Activated T-helper 17 cell treated with anti-CD3 and anti-CD28 coated beads, Interleukin-2, amount 50 U/mL, for 72 hours (primary cell): ENCODE measurements around the gene GPR55. TPM values are rescaled to one million over a fixed set of nuclear protein-coding genes. Genes with fewer than 3 reads are reported as not detected.

Experiments used
- ATAC-seq: fragments of 150-1000 bp; cut with Tn5 transposase; replicated peaks from 2 replicates; pipeline ENCODE4 v1.10.0; 2021; ENCODE audit warnings: mild to moderate bottlenecking, moderate library complexity
- H3K27ac Mint-ChIP-seq: one replicate; pipeline ENCODE4 v1.8.0; 2022; ENCODE audit warnings: mixed read lengths
- H3K27me3 Mint-ChIP-seq: one replicate; pipeline ENCODE4 v1.8.0; 2022; ENCODE audit warnings: mixed read lengths
- H3K36me3 Mint-ChIP-seq: one replicate; pipeline ENCODE4 v1.8.0; 2022; ENCODE audit warnings: low read depth, mild to moderate bottlenecking, mixed read lengths
- H3K4me1 Mint-ChIP-seq: one replicate; pipeline ENCODE4 v1.8.0; 2022; ENCODE audit warnings: mixed read lengths
- H3K4me3 Mint-ChIP-seq: one replicate; pipeline ENCODE4 v1.8.0; 2022; ENCODE audit warnings: mild to moderate bottlenecking, mixed read lengths
- H3K9me3 Mint-ChIP-seq: one replicate; pipeline ENCODE4 v1.8.0; 2022; ENCODE audit warnings: mixed read lengths
- total RNA-seq, 2 donors: library from RNA; stranded (reverse); gene quantifications; one replicate each; pipeline ENCODE4 v1.2.3, GENCODE V29; 2022

The GPR55 gene
- total RNA-seq, 2 donors from 2014 or later: 11.1 to 19.9 TPM

DNA sequence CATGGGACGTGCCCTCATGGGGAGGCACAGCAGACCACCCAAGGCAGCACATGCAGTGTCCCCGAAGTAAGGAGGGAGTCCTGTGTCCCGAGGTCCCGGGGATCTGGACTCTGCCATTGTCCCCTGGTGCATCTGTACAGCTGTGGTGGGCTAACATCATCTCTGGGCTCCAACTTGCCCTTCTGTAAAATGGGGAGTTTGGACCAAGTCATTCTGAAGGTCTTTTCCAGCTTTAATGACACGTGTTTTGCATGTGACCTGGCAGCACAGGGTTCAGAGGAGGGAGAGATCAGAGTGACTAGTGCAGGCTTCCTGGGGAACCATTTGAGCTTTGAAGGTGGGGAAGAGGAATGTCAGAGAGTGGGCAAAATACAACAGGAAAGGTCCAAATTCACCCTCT is 38.8 kb downstream of the GPR55 start:
- H3K27me3 Mint-ChIP-seq: peaks cover 12% of the 10 kb centered on the region
- H3K4me3 Mint-ChIP-seq: no peak overlapping the region
- no peaks in the 10 kb centered on the region for H3K9me3 Mint-ChIP-seq
- H3K4me1 Mint-ChIP-seq: no peaks in the 10 kb centered on the region
- no peaks in the 10 kb centered on the region for H3K36me3 Mint-ChIP-seq
- no peak overlapping the region for H3K27ac Mint-ChIP-seq
- no peak for ATAC-seq

GRCh38 chr2:230885463-230886130 is 39.4 kb downstream of the GPR55 start:
- H3K9me3 Mint-ChIP-seq: no peaks in the 10 kb centered on the region
- H3K36me3 Mint-ChIP-seq: no peaks in the 10 kb centered on the region
- peaks cover 12% of the 10 kb centered on the region for H3K27me3 Mint-ChIP-seq
- no peaks in the 10 kb centered on the region for H3K4me1 Mint-ChIP-seq
- no peak overlapping the region for H3K4me3 Mint-ChIP-seq
- ATAC-seq: no peak
- no peak overlapping the region for H3K27ac Mint-ChIP-seq

DNA sequence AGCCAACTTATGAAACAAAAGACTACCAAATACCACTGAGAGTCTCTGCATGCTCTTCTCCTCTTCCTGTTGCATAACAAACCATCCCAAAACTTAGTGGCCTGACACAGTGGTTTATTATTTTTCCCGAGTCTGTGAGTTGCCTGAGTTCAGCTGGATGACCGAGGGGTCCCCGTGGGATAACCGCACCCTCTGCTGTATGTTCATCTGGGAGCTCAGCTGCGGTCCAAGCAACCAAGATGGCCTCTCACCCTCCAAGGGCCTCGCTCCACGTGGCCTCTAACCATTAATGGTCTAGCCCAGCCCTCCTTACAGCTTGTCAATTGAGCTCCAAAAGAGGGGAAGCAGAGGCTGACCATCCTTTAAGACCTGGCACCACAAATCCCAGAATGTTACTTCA is 43.2 kb downstream of the GPR55 start:
- H3K27ac Mint-ChIP-seq: no peak overlapping the region
- H3K36me3 Mint-ChIP-seq: peaks cover 14% of the 10 kb centered on the region
- H3K9me3 Mint-ChIP-seq: no peaks in the 10 kb centered on the region
- H3K4me3 Mint-ChIP-seq: no peak overlapping the region
- no peak for ATAC-seq
- H3K4me1 Mint-ChIP-seq: no peaks in the 10 kb centered on the region
- peaks cover 8% of the 10 kb centered on the region for H3K27me3 Mint-ChIP-seq

GRCh38 chr2:230879891-230880290 is 45.2 kb downstream of the GPR55 start:
- no peaks in the 10 kb centered on the region for H3K9me3 Mint-ChIP-seq
- peaks cover 14% of the 10 kb centered on the region for H3K36me3 Mint-ChIP-seq
- no peak overlapping the region for H3K27ac Mint-ChIP-seq
- ATAC-seq: no peak
- H3K27me3 Mint-ChIP-seq: no peaks in the 10 kb centered on the region
- no peak overlapping the region for H3K4me3 Mint-ChIP-seq
- H3K4me1 Mint-ChIP-seq: no peaks in the 10 kb centered on the region

- Mint-ChIP-seq H3K4me3 (no peak overlapping the region), H3K27me3 (no peaks in the 10 kb centered on the region), H3K9me3 (no peaks in the 10 kb centered on the region), H3K4me1 (peaks cover 4% of the 10 kb centered on the region), H3K27ac (no peak overlapping the region), H3K36me3 (peaks cover 14% of the 10 kb centered on the region)
- no peak for ATAC-seq
These were observed 45.7 kb downstream of the GPR55 start for GRCh38 chr2:230879271-230879882.

DNA sequence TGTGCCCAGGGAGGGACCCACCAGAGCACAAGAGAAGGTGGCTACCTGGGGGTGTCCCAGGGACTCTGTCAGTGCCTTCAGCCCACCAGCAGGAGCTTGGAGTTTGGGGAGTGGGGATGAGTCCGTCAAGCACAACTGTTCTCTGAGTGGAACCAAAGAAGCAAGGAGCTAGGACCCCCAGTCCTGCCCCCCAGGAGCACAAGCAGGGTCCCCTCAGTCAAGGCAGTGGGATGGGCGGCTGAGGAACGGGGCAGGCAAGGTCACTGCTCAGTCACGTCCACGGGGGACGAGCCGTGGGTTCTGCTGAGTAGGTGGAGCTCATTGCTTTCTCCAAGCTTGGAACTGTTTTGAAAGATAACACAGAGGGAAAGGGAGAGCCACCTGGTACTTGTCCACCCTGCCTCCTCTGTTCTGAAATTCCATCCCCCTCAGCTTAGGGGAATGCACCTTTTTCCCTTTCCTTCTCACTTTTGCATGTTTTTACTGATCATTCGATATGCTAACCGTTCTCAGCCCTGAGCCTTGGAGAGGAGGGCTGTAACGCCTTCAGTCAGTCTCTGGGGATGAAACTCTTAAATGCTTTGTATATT is 46.3 kb downstream of the GPR55 start:
- peaks cover 7% of the 10 kb centered on the region for H3K4me1 Mint-ChIP-seq
- H3K27ac Mint-ChIP-seq: no peak overlapping the region
- H3K9me3 Mint-ChIP-seq: no peaks in the 10 kb centered on the region
- no peak for ATAC-seq
- peaks cover 14% of the 10 kb centered on the region for H3K36me3 Mint-ChIP-seq
- H3K4me3 Mint-ChIP-seq: no peak overlapping the region
- H3K27me3 Mint-ChIP-seq: no peaks in the 10 kb centered on the region

DNA sequence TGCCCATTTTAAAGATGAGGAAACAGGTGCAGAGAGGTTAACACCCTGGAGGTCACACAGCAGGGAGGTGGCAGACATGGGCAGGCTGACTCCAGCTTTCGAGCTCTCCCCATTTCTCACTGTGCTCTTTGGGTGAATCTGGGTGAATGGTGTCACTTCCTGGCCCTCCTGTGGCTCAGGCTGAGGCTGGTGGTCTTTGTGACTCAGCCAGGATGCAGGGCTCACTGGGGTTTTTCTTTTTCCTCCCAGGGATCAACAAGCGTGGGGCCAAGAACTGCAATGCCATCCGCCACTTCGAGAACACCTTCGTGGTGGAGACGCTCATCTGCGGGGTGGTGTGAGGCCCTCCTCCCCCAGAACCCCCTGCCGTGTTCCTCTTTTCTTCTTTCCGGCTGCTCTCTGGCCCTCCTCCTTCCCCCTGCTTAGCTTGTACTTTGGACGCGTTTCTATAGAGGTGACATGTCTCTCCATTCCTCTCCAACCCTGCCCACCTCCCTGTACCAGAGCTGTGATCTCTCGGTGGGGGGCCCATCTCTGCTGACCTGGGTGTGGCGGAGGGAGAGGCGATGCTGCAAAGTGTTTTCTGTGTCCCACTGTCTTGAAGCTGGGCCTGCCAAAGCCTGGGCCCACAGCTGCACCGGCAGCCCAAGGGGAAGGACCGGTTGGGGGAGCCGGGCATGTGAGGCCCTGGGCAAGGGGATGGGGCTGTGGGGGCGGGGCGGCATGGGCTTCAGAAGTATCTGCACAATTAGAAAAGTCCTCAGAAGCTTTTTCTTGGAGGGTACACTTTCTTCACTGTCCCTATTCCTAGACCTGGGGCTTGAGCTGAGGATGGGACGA is 47.1 kb downstream of the GPR55 start:
- no peak overlapping the region for H3K4me3 Mint-ChIP-seq
- H3K4me1 Mint-ChIP-seq: peaks cover 7% of the 10 kb centered on the region
- H3K27ac Mint-ChIP-seq: no peak overlapping the region
- H3K27me3 Mint-ChIP-seq: no peaks in the 10 kb centered on the region
- peaks cover 14% of the 10 kb centered on the region for H3K36me3 Mint-ChIP-seq
- ATAC-seq: no peak
- no peaks in the 10 kb centered on the region for H3K9me3 Mint-ChIP-seq

DNA sequence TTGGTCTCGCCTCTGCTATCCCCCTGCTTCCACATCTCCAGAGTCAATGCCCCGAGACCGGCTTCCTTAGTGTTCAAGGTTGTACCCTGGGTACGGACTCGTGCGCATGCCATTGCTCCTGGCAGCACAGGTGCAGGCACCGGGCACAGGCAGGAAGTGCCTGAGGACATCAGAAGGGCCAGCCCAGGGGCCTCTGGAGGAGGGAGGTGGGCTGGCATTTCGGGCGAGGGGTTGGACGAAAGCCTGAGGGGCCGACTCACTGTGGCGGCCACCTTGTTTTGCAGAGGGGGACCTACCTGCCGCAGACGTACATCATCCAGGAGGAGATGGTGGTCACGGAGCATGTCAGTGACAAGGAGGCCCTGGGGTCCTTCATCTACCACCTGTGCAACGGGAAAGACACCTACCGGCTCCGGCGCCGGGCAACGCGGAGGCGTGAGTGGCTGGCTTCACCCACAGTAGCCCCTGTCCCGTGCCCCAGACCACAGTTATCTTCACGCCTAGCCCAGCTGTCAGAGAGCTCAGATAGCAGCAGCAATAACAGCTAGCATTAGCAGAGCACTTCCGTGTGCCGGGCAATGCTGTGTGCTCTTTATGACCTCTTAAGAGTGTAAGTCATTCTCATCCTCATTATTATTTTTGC is 47.8 kb downstream of the GPR55 start:
- Mint-ChIP-seq H3K9me3 (no peaks in the 10 kb centered on the region), H3K27me3 (no peaks in the 10 kb centered on the region), H3K36me3 (peaks cover 14% of the 10 kb centered on the region), H3K27ac (no peak overlapping the region), H3K4me1 (peaks cover 12% of the 10 kb centered on the region), H3K4me3 (no peak overlapping the region)
- no peak for ATAC-seq

- Mint-ChIP-seq H3K9me3 (no peaks in the 10 kb centered on the region), H3K27ac (no peak overlapping the region), H3K4me3 (no peak overlapping the region), H3K27me3 (no peaks in the 10 kb centered on the region), H3K4me1 (peaks cover 12% of the 10 kb centered on the region), H3K36me3 (peaks cover 14% of the 10 kb centered on the region)
- ATAC-seq: no peak
These were observed 49.4 kb downstream of the GPR55 start for GRCh38 chr2:230875347-230876315.

- no peak for ATAC-seq
- Mint-ChIP-seq H3K27ac (peak overlapping the region; percentile 58), H3K4me3 (peak overlapping the region; percentile 3), H3K9me3 (no peaks in the 10 kb centered on the region), H3K4me1 (peaks cover 12% of the 10 kb centered on the region), H3K27me3 (no peaks in the 10 kb centered on the region), H3K36me3 (peaks cover 14% of the 10 kb centered on the region)
These were observed 50.2 kb downstream of the GPR55 start for GRCh38 chr2:230874876-230875275.

DNA sequence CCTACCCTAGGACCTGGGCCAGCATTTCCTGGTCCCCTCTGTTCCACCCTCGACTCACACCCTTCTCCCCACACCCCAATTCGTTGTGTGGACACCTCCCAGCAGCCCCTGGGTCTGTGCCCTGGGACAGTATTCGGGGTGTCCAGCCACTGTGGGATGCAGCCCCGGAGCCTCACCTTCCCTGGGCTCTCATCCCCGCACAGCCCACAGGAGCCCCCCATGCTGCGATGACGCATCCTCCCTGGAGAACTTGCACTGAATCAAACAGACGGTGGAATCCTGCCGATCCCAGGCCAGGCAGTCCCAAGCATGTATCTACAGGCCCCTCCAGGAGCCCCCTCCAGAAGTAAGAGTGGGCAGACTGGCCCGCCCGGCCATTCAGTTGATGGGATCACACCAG is 50.6 kb downstream of the GPR55 start:
- no peaks in the 10 kb centered on the region for H3K27me3 Mint-ChIP-seq
- no peaks in the 10 kb centered on the region for H3K9me3 Mint-ChIP-seq
- H3K4me3 Mint-ChIP-seq: peak overlapping the region; percentile 3
- H3K36me3 Mint-ChIP-seq: peaks cover 14% of the 10 kb centered on the region
- ATAC-seq: no peak
- H3K4me1 Mint-ChIP-seq: peaks cover 12% of the 10 kb centered on the region
- peak overlapping the region; percentile 58 for H3K27ac Mint-ChIP-seq

DNA sequence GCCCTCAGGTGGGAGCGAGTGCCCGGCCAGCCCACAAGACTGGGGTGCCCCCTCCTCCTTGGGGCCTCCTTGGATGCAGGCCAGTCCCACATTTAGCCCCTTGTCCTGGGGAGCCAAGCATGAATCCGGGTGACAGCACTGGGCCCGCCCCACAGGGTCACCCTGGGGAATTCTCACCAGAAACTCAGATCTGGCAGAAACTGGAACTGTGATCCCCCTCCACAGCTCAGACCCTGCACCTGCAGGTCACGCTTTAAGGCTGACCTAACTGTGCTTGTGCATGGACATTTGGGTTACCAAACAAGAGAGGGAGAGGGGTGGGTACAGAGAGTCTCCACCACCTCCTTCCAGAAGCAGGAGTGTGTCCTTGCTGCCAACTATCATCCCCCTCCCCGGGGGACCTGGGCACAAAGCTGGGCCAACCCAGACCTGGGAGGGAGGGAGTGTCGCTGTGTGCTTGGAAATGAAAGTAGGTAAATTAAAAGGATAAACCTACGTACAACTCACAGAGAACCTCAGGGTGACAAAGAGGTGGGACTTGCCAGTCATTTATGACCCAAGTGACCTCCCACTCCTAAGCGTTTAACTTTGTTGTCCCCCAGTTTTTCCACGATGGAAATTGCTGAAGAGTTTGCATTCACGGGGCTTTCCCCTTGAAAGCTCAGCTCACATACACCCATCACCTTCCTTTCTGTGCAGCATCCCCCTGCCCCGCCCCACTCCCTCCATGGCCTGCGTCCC is 51.2 kb downstream of the GPR55 start:
- Mint-ChIP-seq H3K27me3 (no peaks in the 10 kb centered on the region), H3K27ac (peak overlapping the region; percentile 58), H3K4me1 (peaks cover 12% of the 10 kb centered on the region), H3K4me3 (peak overlapping the region; percentile 3), H3K36me3 (peaks cover 9% of the 10 kb centered on the region), H3K9me3 (no peaks in the 10 kb centered on the region)
- peak; percentile 79 for ATAC-seq
